Measurements from ENCODE around the gene LPCAT4.

- TF ChIP-seq GATA2 (IDR thresholded peaks at IDR 0.05; ENCODE audit: low read depth, low read length), result no peak
- TF ChIP-seq GATA3 (IDR thresholded peaks at IDR 0.05; ENCODE audit: low read depth, low read length), result no peak
Measured at GRCh38 chr15:34347951-34348638, 18.9 kb downstream of the LPCAT4 start.
